ENCODE data around the gene NELL1. TPM values are rescaled to one million over a fixed set of nuclear protein-coding genes. Genes with fewer than 3 reads are reported as not detected.
"Not testable (repeated sequence)": the region's sequence is repeated elsewhere in the genome, so short reads cannot be mapped to it uniquely, and the experiment has no call there.

NELL1 gene
- total and polyA plus RNA-seq, 2 donors (not counting 3 experiments of a cell fraction or from before 2014, with no cell fraction given): not detected

DNA sequence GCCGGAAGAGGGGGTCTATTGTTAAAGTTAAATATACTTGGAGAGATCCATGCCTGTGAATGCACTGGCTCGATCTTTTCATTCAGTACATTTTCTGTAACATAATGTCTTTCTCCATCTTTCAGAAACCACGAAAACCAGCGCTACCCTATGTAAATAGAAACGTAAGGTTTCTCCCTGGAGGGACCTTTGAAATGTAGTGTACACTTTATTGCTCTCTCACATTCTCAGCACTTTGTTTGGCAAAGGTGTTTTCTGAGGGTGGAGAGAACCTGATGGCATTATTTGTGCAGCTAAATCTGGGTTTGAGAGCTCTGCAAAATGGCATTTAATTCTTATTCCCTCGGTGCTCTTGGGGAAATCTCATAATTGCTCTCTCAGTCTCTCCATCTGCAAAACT, 468.4 kb downstream of the NELL1 start:
- Histone ChIP-seq H3K36me3 (ENCODE audit: control insufficient read depth in 2 of 2, extremely low read depth in 1 of 2, insufficient read depth in 2 of 2, low read length in 2 of 2) (no peaks in the 10 kb centered on the region), H3K4me3 (replicated peaks in 1 of 3; ENCODE audit: insufficient read depth in 1 of 3, low read depth in 1 of 3, low read length in 3 of 3) (no peak overlapping the region), H2AFZ (ENCODE audit: low read depth, low read length) (no peak overlapping the region), H3K4me2 (ENCODE audit: insufficient read depth, low read length) (no peak overlapping the region), H3K79me2 (ENCODE audit: control insufficient read depth, insufficient read depth, low read length) (no peaks in the 10 kb centered on the region), H3K9ac (replicated peaks; ENCODE audit: extremely low read depth, insufficient read depth, low read length) (no peak overlapping the region), H3K27me3 (ENCODE audit: control insufficient read depth in 2 of 2, insufficient read depth in 2 of 2, low read length in 2 of 2) (no peaks in the 10 kb centered on the region), H3K4me1 (ENCODE audit: control insufficient read depth, extremely low read depth, insufficient read depth, low read length) (no peaks in the 10 kb centered on the region), H3K27ac (ENCODE audit: insufficient read depth, low read depth, low read length) (no peak overlapping the region), H3K9me1 (replicated peaks; ENCODE audit: control insufficient read depth, extremely low read depth, insufficient read depth, low read length) (no peaks in the 10 kb centered on the region), H4K20me1 (replicated peaks; ENCODE audit: control insufficient read depth, extremely low read depth, insufficient read depth, low read length) (no peaks in the 10 kb centered on the region), H3K9me3 (replicated peaks; ENCODE audit: control insufficient read depth, insufficient read depth, low read length) (peaks cover 5% of the 10 kb centered on the region)
- TF ChIP-seq, protein P1, sequence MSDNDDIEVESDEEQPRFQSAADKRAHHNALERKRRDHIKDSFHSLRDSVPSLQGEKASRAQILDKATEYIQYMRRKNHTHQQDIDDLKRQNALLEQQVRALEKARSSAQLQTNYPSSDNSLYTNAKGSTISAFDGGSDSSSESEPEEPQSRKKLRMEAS (IDR thresholded peaks at IDR 0.05; ENCODE audit: insufficient read depth, insufficient read length): no peak
- no peak for TF ChIP-seq GATA2 (IDR thresholded peaks at IDR 0.05; ENCODE audit: insufficient read depth, insufficient read length, low read depth, low read length)
- TF ChIP-seq POLR2AphosphoS5 (IDR thresholded peaks at IDR 0.05; ENCODE audit: insufficient read depth, low read depth, low read length): no peak
- TF ChIP-seq MYC (IDR thresholded peaks at IDR 0.05; ENCODE audit: low read depth, low read length): no peak
- TF ChIP-seq, protein P2, sequence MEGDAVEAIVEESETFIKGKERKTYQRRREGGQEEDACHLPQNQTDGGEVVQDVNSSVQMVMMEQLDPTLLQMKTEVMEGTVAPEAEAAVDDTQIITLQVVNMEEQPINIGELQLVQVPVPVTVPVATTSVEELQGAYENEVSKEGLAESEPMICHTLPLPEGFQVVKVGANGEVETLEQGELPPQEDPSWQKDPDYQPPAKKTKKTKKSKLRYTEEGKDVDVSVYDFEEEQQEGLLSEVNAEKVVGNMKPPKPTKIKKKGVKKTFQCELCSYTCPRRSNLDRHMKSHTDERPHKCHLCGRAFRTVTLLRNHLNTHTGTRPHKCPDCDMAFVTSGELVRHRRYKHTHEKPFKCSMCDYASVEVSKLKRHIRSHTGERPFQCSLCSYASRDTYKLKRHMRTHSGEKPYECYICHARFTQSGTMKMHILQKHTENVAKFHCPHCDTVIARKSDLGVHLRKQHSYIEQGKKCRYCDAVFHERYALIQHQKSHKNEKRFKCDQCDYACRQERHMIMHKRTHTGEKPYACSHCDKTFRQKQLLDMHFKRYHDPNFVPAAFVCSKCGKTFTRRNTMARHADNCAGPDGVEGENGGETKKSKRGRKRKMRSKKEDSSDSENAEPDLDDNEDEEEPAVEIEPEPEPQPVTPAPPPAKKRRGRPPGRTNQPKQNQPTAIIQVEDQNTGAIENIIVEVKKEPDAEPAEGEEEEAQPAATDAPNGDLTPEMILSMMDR (IDR thresholded peaks at IDR 0.05; ENCODE audit: extremely low read depth in 1 of 2, insufficient read depth in 1 of 2, low read depth in 1 of 2, low read length in 2 of 2): no peak
- TF ChIP-seq EZH2 (IDR thresholded peaks at IDR 0.05; ENCODE audit: borderline replicate concordance, low read depth, low read length, severe bottlenecking): no peak
- no peak for TF ChIP-seq JUN (IDR thresholded peaks at IDR 0.05; ENCODE audit: borderline replicate concordance, insufficient read depth, insufficient read length, low read depth)
- no peak for TF ChIP-seq FOS (IDR thresholded peaks at IDR 0.05; ENCODE audit: borderline replicate concordance, insufficient read depth, low read length)
- TF ChIP-seq POLR2A (IDR thresholded peaks at IDR 0.05; ENCODE audit: low read depth, low read length): no peak
- POLR2A ChIA-PET: no interaction called here
- no TSS peak for BruUV-seq (replicated peaks)
- dilution Hi-C loops (cut with MboI; ENCODE audit: extremely low pct_ligation_motif_present, low sequenced_read_pairs): no loop called here
- intact Hi-C loops (cut with micrococcal nuclease): no loop called here
- CTCF ChIA-PET: no interaction called here
- DNase-seq (ENCODE audit: low read depth, low spot score): no peak
- FAIRE-seq: no peak

DNA sequence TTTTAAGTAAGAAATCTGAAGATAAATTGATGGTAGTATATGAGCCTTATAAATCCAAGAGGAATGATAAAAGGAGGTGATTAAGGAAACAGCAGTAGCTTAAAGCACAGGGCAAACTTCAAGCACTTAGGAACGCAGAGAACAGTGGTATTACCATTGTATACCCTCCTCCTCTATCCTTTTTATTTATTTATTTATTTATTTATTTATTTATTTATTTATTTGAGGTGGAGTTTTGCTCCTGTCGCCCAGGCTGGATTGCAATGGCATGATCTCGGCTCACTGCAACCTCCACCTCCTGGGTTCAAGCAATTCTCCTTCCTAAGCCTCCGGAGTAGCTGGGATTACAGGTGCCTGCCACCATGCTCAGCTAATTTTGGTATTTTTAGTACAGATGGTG, 472.2 kb downstream of the NELL1 start:
- dilution Hi-C loops (cut with MboI; ENCODE audit: extremely low pct_ligation_motif_present, low sequenced_read_pairs); H3K79me2 ChIP-seq (ENCODE audit: control insufficient read depth, insufficient read depth, low read length); H3K27me3 ChIP-seq (ENCODE audit: control insufficient read depth in 2 of 2, insufficient read depth in 2 of 2, low read length in 2 of 2); H3K9ac ChIP-seq (replicated peaks; ENCODE audit: extremely low read depth, insufficient read depth, low read length); FAIRE-seq; POLR2A ChIA-PET; H3K4me3 ChIP-seq (replicated peaks in 1 of 3; ENCODE audit: insufficient read depth in 1 of 3, low read depth in 1 of 3, low read length in 3 of 3); H2AFZ ChIP-seq (ENCODE audit: low read depth, low read length); intact Hi-C loops (cut with micrococcal nuclease); H3K9me1 ChIP-seq (replicated peaks; ENCODE audit: control insufficient read depth, extremely low read depth, insufficient read depth, low read length); H4K20me1 ChIP-seq (replicated peaks; ENCODE audit: control insufficient read depth, extremely low read depth, insufficient read depth, low read length); H3K9me3 ChIP-seq (replicated peaks; ENCODE audit: control insufficient read depth, insufficient read depth, low read length); CTCF ChIA-PET; H3K27ac ChIP-seq (ENCODE audit: insufficient read depth, low read depth, low read length); H3K4me1 ChIP-seq (ENCODE audit: control insufficient read depth, extremely low read depth, insufficient read depth, low read length); DNase-seq (ENCODE audit: low read depth, low spot score); H3K4me2 ChIP-seq (ENCODE audit: insufficient read depth, low read length); BruUV-seq (replicated peaks); H3K36me3 ChIP-seq (ENCODE audit: control insufficient read depth in 2 of 2, extremely low read depth in 1 of 2, insufficient read depth in 2 of 2, low read length in 2 of 2): not testable (repeated sequence)

Data from endothelial cell of umbilical vein (primary cell).